HepG2 (cell line): ENCODE data around the gene ITGB1.

Experiments
- EZH2 ChIP-seq: conservative IDR thresholded peaks from 2 replicates; pipeline ENCODE4 v1.6.1; 2012; ENCODE audit warnings: mild to moderate bottlenecking, low read depth, low read length, moderate library complexity
- HCFC1 ChIP-seq: fragments of 150-350 bp; IDR thresholded peaks from 2 replicates; pipeline ENCODE4 v1.6.1; 2014; ENCODE audit warnings: low read depth, low read length
- POLR2A ChIP-seq, 2 experiments: IDR thresholded peaks; 2 replicates each; pipeline ENCODE4 v1.6.1; 2011; ENCODE audit warnings: low read depth in 2 of 2, low read length in 2 of 2, mild to moderate bottlenecking in 1 of 2, moderate library complexity in 1 of 2; ENCODE audit not compliant: insufficient read depth in 1 of 2
- TAF1 ChIP-seq: sonication (generic); formaldehyde crosslinking; IDR thresholded peaks from 2 replicates; pipeline ENCODE4 v1.4.0; 2020; ENCODE audit warnings: missing genetic modification reagents
- U2AF2 ChIP-seq: fragments of 200-400 bp; formaldehyde crosslinking; IDR thresholded peaks from 2 replicates; pipeline ENCODE4 v1.6.1; 2017; ENCODE audit warnings: low read depth, mild to moderate bottlenecking, low read length
- ZNF230 ChIP-seq: sonication (generic); formaldehyde crosslinking; IDR thresholded peaks from 2 replicates; pipeline ENCODE4 v1.4.0; 2020; ENCODE audit warnings: mild to moderate bottlenecking, missing genetic modification reagents
- ZNF530 ChIP-seq: sonication (generic); formaldehyde crosslinking; IDR thresholded peaks from 2 replicates; pipeline ENCODE4 v1.5.0; 2020; ENCODE audit warnings: low read depth, mild to moderate bottlenecking, missing genetic modification reagents
- ZSCAN30 ChIP-seq: sonication (generic); formaldehyde crosslinking; IDR thresholded peaks from 2 replicates; pipeline ENCODE4 v1.5.0; 2020; ENCODE audit warnings: mild to moderate bottlenecking, missing genetic modification reagents
- TF ChIP-seq, protein P1 (sequence below): sonication (generic); formaldehyde crosslinking; IDR thresholded peaks from 2 replicates; pipeline ENCODE4 v1.5.0; 2020; ENCODE audit warnings: mild to moderate bottlenecking, missing genetic modification reagents, moderate library complexity
- TF ChIP-seq, protein P2 (sequence below): sonication (generic); formaldehyde crosslinking; IDR thresholded peaks from 2 replicates; pipeline ENCODE4 v1.4.0; 2020; ENCODE audit warnings: missing genetic modification reagents
- TF ChIP-seq, protein P3 (sequence below): sonication (generic); formaldehyde crosslinking; IDR thresholded peaks from 2 replicates; pipeline ENCODE4 v1.4.0; 2020; ENCODE audit warnings: missing genetic modification reagents
- TF ChIP-seq, protein P4 (sequence below): sonication (generic); formaldehyde crosslinking; IDR thresholded peaks from 2 replicates; pipeline ENCODE4 v1.8.0; 2022; ENCODE audit warnings: missing genetic modification reagents, mild to moderate bottlenecking, moderate library complexity, borderline replicate concordance

GRCh38 chr10:32982911-32983909 is 25.2 kb upstream of the ITGB1 start:
- no peak for TF ChIP-seq ZNF230 (CRISPR knock-in tag)
- no peak for TF ChIP-seq ZSCAN30 (CRISPR knock-in tag)
- TF ChIP-seq U2AF2 = no peak
- TF ChIP-seq, protein P1, sequence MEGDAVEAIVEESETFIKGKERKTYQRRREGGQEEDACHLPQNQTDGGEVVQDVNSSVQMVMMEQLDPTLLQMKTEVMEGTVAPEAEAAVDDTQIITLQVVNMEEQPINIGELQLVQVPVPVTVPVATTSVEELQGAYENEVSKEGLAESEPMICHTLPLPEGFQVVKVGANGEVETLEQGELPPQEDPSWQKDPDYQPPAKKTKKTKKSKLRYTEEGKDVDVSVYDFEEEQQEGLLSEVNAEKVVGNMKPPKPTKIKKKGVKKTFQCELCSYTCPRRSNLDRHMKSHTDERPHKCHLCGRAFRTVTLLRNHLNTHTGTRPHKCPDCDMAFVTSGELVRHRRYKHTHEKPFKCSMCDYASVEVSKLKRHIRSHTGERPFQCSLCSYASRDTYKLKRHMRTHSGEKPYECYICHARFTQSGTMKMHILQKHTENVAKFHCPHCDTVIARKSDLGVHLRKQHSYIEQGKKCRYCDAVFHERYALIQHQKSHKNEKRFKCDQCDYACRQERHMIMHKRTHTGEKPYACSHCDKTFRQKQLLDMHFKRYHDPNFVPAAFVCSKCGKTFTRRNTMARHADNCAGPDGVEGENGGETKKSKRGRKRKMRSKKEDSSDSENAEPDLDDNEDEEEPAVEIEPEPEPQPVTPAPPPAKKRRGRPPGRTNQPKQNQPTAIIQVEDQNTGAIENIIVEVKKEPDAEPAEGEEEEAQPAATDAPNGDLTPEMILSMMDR (CRISPR knock-in tag) = no peak
- TF ChIP-seq HCFC1 = no peak
- TF ChIP-seq POLR2A (IDR thresholded peaks at IDR 0.05; ENCODE audit: insufficient read depth in 1 of 2, low read depth in 2 of 2, low read length in 2 of 2) = no peak
- TF ChIP-seq, protein P2, sequence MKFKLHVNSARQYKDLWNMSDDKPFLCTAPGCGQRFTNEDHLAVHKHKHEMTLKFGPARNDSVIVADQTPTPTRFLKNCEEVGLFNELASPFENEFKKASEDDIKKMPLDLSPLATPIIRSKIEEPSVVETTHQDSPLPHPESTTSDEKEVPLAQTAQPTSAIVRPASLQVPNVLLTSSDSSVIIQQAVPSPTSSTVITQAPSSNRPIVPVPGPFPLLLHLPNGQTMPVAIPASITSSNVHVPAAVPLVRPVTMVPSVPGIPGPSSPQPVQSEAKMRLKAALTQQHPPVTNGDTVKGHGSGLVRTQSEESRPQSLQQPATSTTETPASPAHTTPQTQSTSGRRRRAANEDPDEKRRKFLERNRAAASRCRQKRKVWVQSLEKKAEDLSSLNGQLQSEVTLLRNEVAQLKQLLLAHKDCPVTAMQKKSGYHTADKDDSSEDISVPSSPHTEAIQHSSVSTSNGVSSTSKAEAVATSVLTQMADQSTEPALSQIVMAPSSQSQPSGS (CRISPR knock-in tag) = no peak
- TF ChIP-seq, protein P3, sequence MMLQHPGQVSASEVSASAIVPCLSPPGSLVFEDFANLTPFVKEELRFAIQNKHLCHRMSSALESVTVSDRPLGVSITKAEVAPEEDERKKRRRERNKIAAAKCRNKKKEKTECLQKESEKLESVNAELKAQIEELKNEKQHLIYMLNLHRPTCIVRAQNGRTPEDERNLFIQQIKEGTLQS (CRISPR knock-in tag) = no peak
- TF ChIP-seq TAF1 (CRISPR knock-in tag) = no peak
- no peak for TF ChIP-seq EZH2
- TF ChIP-seq ZNF530 (CRISPR knock-in tag) = no peak
- TF ChIP-seq, protein P4, sequence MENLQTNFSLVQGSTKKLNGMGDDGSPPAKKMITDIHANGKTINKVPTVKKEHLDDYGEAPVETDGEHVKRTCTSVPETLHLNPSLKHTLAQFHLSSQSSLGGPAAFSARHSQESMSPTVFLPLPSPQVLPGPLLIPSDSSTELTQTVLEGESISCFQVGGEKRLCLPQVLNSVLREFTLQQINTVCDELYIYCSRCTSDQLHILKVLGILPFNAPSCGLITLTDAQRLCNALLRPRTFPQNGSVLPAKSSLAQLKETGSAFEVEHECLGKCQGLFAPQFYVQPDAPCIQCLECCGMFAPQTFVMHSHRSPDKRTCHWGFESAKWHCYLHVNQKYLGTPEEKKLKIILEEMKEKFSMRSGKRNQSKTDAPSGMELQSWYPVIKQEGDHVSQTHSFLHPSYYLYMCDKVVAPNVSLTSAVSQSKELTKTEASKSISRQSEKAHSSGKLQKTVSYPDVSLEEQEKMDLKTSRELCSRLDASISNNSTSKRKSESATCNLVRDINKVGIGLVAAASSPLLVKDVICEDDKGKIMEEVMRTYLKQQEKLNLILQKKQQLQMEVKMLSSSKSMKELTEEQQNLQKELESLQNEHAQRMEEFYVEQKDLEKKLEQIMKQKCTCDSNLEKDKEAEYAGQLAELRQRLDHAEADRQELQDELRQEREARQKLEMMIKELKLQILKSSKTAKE = no peak
